Upper lobe of left lung (tissue), 6 donors: ENCODE measurements around the gene PSMA7. TPM values are rescaled to one million over a fixed set of nuclear protein-coding genes. Genes with fewer than 3 reads are reported as not detected.

Experiments
- ATAC-seq, 2 donors: fragments of 200-7000 bp; cut with Tn5 transposase; one replicate each; pipeline ENCODE4 v1.9.1; 2022; ENCODE audit warnings: mild to moderate bottlenecking in 2 of 2, moderate library complexity in 2 of 2; ENCODE audit not compliant: low FRiP score in 2 of 2
- DNase-seq, 2 donors: peaks; one replicate each; pipeline ENCODE4 v3.0.0-alpha.2; 2019 to 2020
- H3K27ac ChIP-seq, 4 donors: fragments of 200-600 bp; sonication (generic); one replicate each; pipeline ENCODE4 v1.5.1; 2016 to 2019
- H3K27me3 ChIP-seq, 4 donors: fragments of 200-600 bp; sonication (generic); one replicate each; pipeline ENCODE4 v1.5.1; 2017 to 2019
- H3K36me3 ChIP-seq, 4 donors: fragments of 200-600 bp; sonication (generic); one replicate each; pipeline ENCODE4 v1.5.1; 2016 to 2019
- H3K4me1 ChIP-seq, 4 donors: fragments of 200-600 bp; sonication (generic); one replicate each; pipeline ENCODE4 v1.5.1; 2018 to 2019
- H3K4me3 ChIP-seq, 4 donors: fragments of 200-600 bp; sonication (generic); one replicate each; pipeline ENCODE4 v1.5.1; 2017 to 2019; ENCODE audit warnings: mild to moderate bottlenecking in 2 of 4, moderate library complexity in 1 of 4
- H3K9me3 ChIP-seq, 4 donors: fragments of 200-600 bp; sonication (generic); one replicate each; pipeline ENCODE4 v1.5.1; 2018 to 2019
- EP300 ChIP-seq, 4 donors: sonication (generic); formaldehyde crosslinking; IDR thresholded peaks; one replicate each; pipeline ENCODE4 v1.5.1; 2017; ENCODE audit warnings: antibody characterized with exemption in 4 of 4, control low read depth in 2 of 4
- POLR2A ChIP-seq, 4 donors: fragments of 450-650 bp; IDR thresholded peaks; one replicate each; pipeline ENCODE4 v1.5.1; 2016 to 2017; ENCODE audit warnings: antibody characterized with exemption in 4 of 4, mild to moderate bottlenecking in 2 of 4
- POLR2AphosphoS5 ChIP-seq, 2 donors: sonication (generic); formaldehyde crosslinking; IDR thresholded peaks; one replicate each; pipeline ENCODE4 v1.5.1; 2017; ENCODE audit warnings: antibody characterized with exemption in 2 of 2
- WGBS, 2 donors: methylation state at CpG; one replicate each; pipeline ENCODE4 v1.1.5; 2017 to 2018; 5-methylcytosine and 5-hydroxymethylcytosine counted together
- total RNA-seq, 6 donors: library from RNA; depleted of rRNA in 4 of 6; stranded (reverse); fragments of >200 nt in 4 of 6; gene quantifications; one replicate each; pipeline versions ENCODE4 v1.1.0 to v1.2.1, GENCODE V29; 2016 to 2021
- TF ChIP-seq, protein P1 (sequence below), 6 experiments: fragments of 450-650 bp in 4 of 6; fragments of 200-600 bp in 2 of 6; sonication (generic) in 2 of 6; IDR thresholded peaks; one replicate each; pipeline ENCODE4 v1.5.1; 2016 to 2019; ENCODE audit warnings: antibody characterized with exemption in 6 of 6
- donor health status: DM: no; HTN: no; CAD: no; lungs with moderate emphysema.
- donor health status: DM: no; HTN: yes; CAD: no; lungs with severe emphysema.

Gene PSMA7
- total RNA-seq, 6 donors from 2014 or later: 186 to 317 (median 240) TPM

DNA sequence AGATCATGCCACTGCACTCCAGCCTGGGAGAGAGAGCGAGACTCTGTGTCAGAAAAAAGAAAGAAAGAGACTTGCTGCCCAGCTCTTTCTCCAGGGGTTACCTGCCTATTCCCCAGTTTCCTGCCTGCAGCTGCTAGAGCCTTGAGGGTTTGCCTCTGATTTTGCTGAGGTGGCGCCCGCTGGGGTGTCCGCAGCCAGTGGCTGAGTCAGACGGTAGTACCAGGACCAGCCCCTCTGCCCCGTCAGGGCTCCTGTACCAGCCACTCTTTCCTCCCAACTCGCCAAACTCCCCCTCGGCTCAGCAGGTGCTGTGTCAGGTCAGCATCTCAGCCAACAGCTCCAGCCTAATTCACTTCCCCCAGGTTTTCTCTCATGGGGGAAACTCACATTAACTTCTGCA is 28.3 kb downstream of the PSMA7 start:
- Histone ChIP-seq H3K4me1 (no peaks in the 10 kb centered on the region), H3K27ac (no peak overlapping the region), H3K36me3 (no peaks in the 10 kb centered on the region), H3K4me3 (no peak overlapping the region), H3K9me3 (peaks cover 16 to 38% (median 35%) of the 10 kb centered on the region in 4 donors), H3K27me3 (peaks cover 0 to 7% (median 0%) of the 10 kb centered on the region in 4 donors)
- no peak for DNase-seq
- TF ChIP-seq EP300 (IDR thresholded peaks at IDR 0.05): no peak
- no peak for TF ChIP-seq POLR2A (IDR thresholded peaks at IDR 0.05)
- TF ChIP-seq POLR2AphosphoS5 (IDR thresholded peaks at IDR 0.05): no peak
- TF ChIP-seq, protein P1, sequence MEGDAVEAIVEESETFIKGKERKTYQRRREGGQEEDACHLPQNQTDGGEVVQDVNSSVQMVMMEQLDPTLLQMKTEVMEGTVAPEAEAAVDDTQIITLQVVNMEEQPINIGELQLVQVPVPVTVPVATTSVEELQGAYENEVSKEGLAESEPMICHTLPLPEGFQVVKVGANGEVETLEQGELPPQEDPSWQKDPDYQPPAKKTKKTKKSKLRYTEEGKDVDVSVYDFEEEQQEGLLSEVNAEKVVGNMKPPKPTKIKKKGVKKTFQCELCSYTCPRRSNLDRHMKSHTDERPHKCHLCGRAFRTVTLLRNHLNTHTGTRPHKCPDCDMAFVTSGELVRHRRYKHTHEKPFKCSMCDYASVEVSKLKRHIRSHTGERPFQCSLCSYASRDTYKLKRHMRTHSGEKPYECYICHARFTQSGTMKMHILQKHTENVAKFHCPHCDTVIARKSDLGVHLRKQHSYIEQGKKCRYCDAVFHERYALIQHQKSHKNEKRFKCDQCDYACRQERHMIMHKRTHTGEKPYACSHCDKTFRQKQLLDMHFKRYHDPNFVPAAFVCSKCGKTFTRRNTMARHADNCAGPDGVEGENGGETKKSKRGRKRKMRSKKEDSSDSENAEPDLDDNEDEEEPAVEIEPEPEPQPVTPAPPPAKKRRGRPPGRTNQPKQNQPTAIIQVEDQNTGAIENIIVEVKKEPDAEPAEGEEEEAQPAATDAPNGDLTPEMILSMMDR (IDR thresholded peaks at IDR 0.05): no peak
- ATAC-seq: no peak
- 30 to 52% methylated on average over 6 to 7 of the region's 8 CpGs for WGBS, 2 donors

DNA sequence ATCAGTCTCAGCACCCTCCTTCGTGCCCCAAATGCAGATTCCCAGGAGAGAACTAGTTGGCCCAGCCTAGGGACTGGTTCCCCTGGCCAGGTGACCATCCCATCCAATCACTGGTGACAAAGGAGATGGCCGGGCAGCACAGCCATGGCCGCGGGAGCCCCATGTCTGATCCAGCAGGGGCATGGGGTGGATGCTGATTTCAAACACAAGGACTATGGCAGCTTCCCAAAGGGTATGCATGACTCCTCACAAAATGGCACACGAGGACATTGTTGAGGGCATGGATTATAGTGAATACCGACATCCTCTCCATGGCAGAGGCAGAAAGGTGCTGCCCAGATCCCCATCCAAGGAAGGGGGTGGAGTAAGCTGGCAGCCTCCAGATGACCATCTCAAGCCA is 30.8 kb downstream of the PSMA7 start:
- ATAC-seq (no peak), DNase-seq (no peak)
- Histone ChIP-seq H3K27ac (no peak overlapping the region), H3K36me3 (no peaks in the 10 kb centered on the region), H3K4me1 (no peaks in the 10 kb centered on the region), H3K4me3 (no peak overlapping the region), H3K27me3 (peaks cover 0 to 7% (median 0%) of the 10 kb centered on the region in 4 donors), H3K9me3 (peaks cover 34 to 63% (median 59%) of the 10 kb centered on the region in 4 donors)
- TF ChIP-seq, protein P1 (IDR thresholded peaks at IDR 0.05): no peak
- TF ChIP-seq POLR2AphosphoS5 (IDR thresholded peaks at IDR 0.05) (no peak), EP300 (IDR thresholded peaks at IDR 0.05) (no peak), POLR2A (IDR thresholded peaks at IDR 0.05) (no peak)
- 93 to 100% methylated on average over 3 to 6 of the region's 6 CpGs for WGBS, 2 donors

DNA sequence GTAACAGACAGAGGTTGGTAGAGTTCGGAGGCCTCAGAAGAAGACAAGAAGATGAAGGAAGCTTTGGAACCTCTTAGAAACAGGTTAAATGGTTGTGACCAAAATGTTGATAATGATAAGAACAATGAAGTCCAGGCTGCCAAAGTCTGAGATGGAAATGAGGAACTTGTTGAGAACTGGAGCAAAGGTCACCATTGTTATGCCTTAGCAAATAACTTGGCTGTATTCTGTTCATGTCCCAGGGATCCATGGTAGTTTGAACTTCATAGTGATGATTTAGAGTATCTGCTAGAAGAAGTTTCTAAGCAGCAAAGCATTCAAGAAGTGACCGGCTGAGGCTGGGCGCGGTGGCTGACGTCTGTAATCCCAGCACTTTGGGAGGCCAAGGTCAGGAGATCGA is 32.0 kb downstream of the PSMA7 start:
- no peaks in the 10 kb centered on the region for H3K36me3 ChIP-seq
- H3K4me3 ChIP-seq: no peak overlapping the region
- no peak overlapping the region for H3K27ac ChIP-seq
- ATAC-seq (no peak), DNase-seq (no peak)
- no peaks in the 10 kb centered on the region for H3K4me1 ChIP-seq
- WGBS, 2 donors: 98% methylated on average over 6 of the region's 6 CpGs
- TF ChIP-seq POLR2A (IDR thresholded peaks at IDR 0.05) (no peak), POLR2AphosphoS5 (IDR thresholded peaks at IDR 0.05) (no peak), EP300 (IDR thresholded peaks at IDR 0.05) (no peak)
- TF ChIP-seq, protein P1 (IDR thresholded peaks at IDR 0.05): no peak
- no peaks in the 10 kb centered on the region for H3K27me3 ChIP-seq
- peaks cover 43 to 74% (median 67%) of the 10 kb centered on the region in 4 donors for H3K9me3 ChIP-seq

DNA sequence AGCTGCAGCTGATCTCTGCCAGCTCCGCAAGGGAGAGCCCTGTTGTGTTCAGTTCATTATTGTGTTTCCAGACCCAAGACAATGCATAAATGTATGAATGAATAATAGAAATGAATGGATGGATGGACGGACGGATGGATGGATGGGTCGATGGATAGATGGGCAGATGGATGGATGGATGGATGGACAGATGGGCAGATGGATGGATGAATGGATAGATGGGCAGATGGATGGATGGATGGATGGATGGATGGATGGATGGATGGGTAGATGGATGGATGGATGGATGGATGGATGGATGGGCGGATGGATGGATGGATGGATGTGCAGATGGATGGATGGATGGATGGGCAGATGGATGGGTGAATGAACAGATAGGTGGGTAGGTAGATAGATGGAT is 37.6 kb downstream of the PSMA7 start:
- Histone ChIP-seq H3K4me3 (no peak overlapping the region), H3K9me3 (peaks cover 34 to 71% (median 49%) of the 10 kb centered on the region in 4 donors), H3K27me3 (no peaks in the 10 kb centered on the region), H3K4me1 (no peaks in the 10 kb centered on the region), H3K36me3 (no peaks in the 10 kb centered on the region), H3K27ac (no peak overlapping the region)
- TF ChIP-seq EP300 (IDR thresholded peaks at IDR 0.05): no peak
- DNase-seq: no peak
- 81 to 85% methylated on average over 5 of the region's 5 CpGs for WGBS, 2 donors
- ATAC-seq: no peak

DNA sequence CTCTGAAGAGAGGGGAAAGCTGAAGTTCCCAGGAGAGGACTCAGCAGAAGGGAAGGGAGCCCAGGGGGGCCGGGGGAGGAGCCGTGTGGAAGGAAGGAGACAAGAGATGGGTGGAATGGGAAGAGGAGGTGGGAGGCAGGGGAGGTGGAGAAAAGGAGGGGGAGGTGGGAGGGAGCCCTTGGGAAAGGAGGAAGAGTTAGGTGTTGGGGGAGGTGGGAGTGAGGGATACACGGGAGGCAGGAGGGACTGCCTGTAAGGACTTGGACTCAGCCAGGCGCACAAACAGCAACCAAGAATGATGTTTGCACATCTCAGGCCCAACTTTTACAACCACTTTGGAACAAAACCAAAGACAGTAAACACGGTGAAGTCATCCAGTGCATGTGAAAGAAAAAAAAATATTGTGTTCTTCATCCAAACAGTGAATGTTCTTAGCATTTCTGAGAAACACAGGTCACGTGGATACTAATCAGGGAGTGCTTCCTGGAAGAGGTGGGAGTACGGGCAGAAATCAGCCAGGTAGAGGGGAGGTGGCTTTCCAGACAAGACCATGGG is 38.3 kb downstream of the PSMA7 start:
- Histone ChIP-seq H3K36me3 (no peaks in the 10 kb centered on the region), H3K27me3 (no peaks in the 10 kb centered on the region), H3K4me1 (no peaks in the 10 kb centered on the region), H3K27ac (no peak overlapping the region), H3K4me3 (no peak overlapping the region), H3K9me3 (peaks cover 30 to 65% (median 47%) of the 10 kb centered on the region in 4 donors)
- TF ChIP-seq POLR2A (IDR thresholded peaks at IDR 0.05) (no peak), EP300 (IDR thresholded peaks at IDR 0.05) (no peak), POLR2AphosphoS5 (IDR thresholded peaks at IDR 0.05) (no peak)
- TF ChIP-seq, protein P1 (IDR thresholded peaks at IDR 0.05): no peak
- 35 to 43% methylated on average over 6 to 7 of the region's 7 CpGs for WGBS, 2 donors
- no peak for ATAC-seq
- no peak for DNase-seq
